CD14-positive monocyte (primary cell): ENCODE results near the gene SMAGP. TPM values are rescaled to one million over a fixed set of nuclear protein-coding genes. Genes with fewer than 3 reads are reported as not detected.

Source experiments
- DNase-seq, 3 donors: peaks; one replicate each; pipeline ENCODE4 v3.0.0-alpha.2; 2011 to 2022
- H2AFZ ChIP-seq: 2 replicates; pipeline ENCODE4 v1.6.0; 2012; ENCODE audit warnings: mild to moderate bottlenecking, low read depth, low read length, inconsistent platforms; ENCODE audit not compliant: insufficient read depth, poor library complexity, severe bottlenecking
- H3K27ac ChIP-seq, 2 donors: 1 replicate in 1 of 2; 2 replicates in 1 of 2; pipeline ENCODE4 v1.5.1; 2012 to 2013; ENCODE audit warnings: low read length in 2 of 2, control low read depth in 1 of 2, inconsistent platforms in 1 of 2, low read depth in 1 of 2, mild to moderate bottlenecking in 1 of 2
- H3K27me3 ChIP-seq, 2 donors: one replicate each; pipeline versions ENCODE4 v1.6.0 to v1.6.1; 2011 to 2013; ENCODE audit warnings: low read length in 2 of 2; ENCODE audit not compliant: control insufficient read depth in 2 of 2, insufficient read depth in 2 of 2
- H3K36me3 ChIP-seq, 2 donors: replicated peaks in 1 of 2; 1 replicate in 1 of 2; 2 replicates in 1 of 2; pipeline versions ENCODE4 v1.5.1 to v1.6.1; 2012 to 2013; ENCODE audit warnings: low read length in 2 of 2, control low read depth in 1 of 2, inconsistent platforms in 1 of 2, mild to moderate bottlenecking in 1 of 2; ENCODE audit not compliant: insufficient read depth in 2 of 2, control insufficient read depth in 1 of 2
- H3K4me1 ChIP-seq, 2 donors: 1 replicate in 1 of 2; 2 replicates in 1 of 2; pipeline versions ENCODE4 v1.5.1 to v1.6.1; 2012 to 2013; ENCODE audit warnings: low read length in 2 of 2, control low read depth in 1 of 2, inconsistent platforms in 1 of 2, mild to moderate bottlenecking in 1 of 2, moderate library complexity in 1 of 2; ENCODE audit not compliant: insufficient read depth in 2 of 2, control insufficient read depth in 1 of 2
- H3K4me2 ChIP-seq: replicated peaks from 2 replicates; pipeline ENCODE3; 2012; ENCODE audit warnings: low read length, moderate library complexity, mild to moderate bottlenecking; ENCODE audit not compliant: poor library complexity, severe bottlenecking; ENCODE audit errors: extremely low read depth
- H3K4me3 ChIP-seq, 3 experiments: fragments of 200-600 bp in 1 of 3; sonication (generic) in 1 of 3; replicated peaks in 1 of 3; 1 replicate in 2 of 3; 2 replicates in 1 of 3; pipeline ENCODE4 v1.5.1; 2011 to 2013; ENCODE audit warnings: low read length in 3 of 3, mild to moderate bottlenecking in 3 of 3, control low read depth in 2 of 3, low read depth in 2 of 3, inconsistent platforms in 1 of 3, moderate library complexity in 1 of 3
- H3K79me2 ChIP-seq: 2 replicates; pipeline ENCODE4 v1.6.0; 2012; ENCODE audit warnings: mild to moderate bottlenecking, control low read depth, inconsistent platforms, low read length, moderate library complexity; ENCODE audit not compliant: insufficient read depth
- H3K9ac ChIP-seq: 2 replicates; pipeline ENCODE4 v1.6.0; 2017; ENCODE audit warnings: low read length, mild to moderate bottlenecking; ENCODE audit not compliant: insufficient read depth, poor library complexity, severe bottlenecking
- H3K9me3 ChIP-seq, 2 donors: replicated peaks in 1 of 2; 1 replicate in 1 of 2; 2 replicates in 1 of 2; pipeline versions ENCODE4 v1.5.1 to v1.6.1; 2012 to 2013; ENCODE audit warnings: low read length in 2 of 2, control low read depth in 1 of 2; ENCODE audit not compliant: control insufficient read depth in 1 of 2, insufficient read depth in 1 of 2
- H4K20me1 ChIP-seq: 2 replicates; pipeline ENCODE4 v1.6.0; 2012; ENCODE audit warnings: mild to moderate bottlenecking, low read length, control low read depth, moderate library complexity; ENCODE audit not compliant: insufficient read depth
- H3K27ac Mint-ChIP-seq, 7 donors: one replicate each; pipeline ENCODE4 v1.8.0; 2020; ENCODE audit warnings: mild to moderate bottlenecking in 7 of 7, mixed read lengths in 7 of 7, moderate library complexity in 6 of 7, inconsistent platforms in 2 of 7
- H3K27me3 Mint-ChIP-seq, 3 donors: one replicate each; pipeline ENCODE4 v1.8.0; 2021 to 2022; ENCODE audit warnings: low read depth in 3 of 3, mild to moderate bottlenecking in 3 of 3, mixed read lengths in 3 of 3, moderate library complexity in 3 of 3, inconsistent platforms in 1 of 3
- H3K36me3 Mint-ChIP-seq, 2 donors: one replicate each; pipeline ENCODE4 v1.8.0; 2020; ENCODE audit warnings: mixed read lengths in 2 of 2, inconsistent platforms in 1 of 2, mild to moderate bottlenecking in 1 of 2
- H3K4me1 Mint-ChIP-seq: one replicate; pipeline ENCODE4 v1.8.0; 2020; ENCODE audit warnings: mild to moderate bottlenecking, mixed read lengths
- H3K4me3 Mint-ChIP-seq, 2 donors: one replicate each; pipeline ENCODE4 v1.8.0; 2020; ENCODE audit warnings: mild to moderate bottlenecking in 2 of 2, mixed read lengths in 2 of 2, moderate library complexity in 1 of 2
- H3K9me3 Mint-ChIP-seq, 7 donors: one replicate each; pipeline ENCODE4 v1.8.0; 2020 to 2022; ENCODE audit warnings: mixed read lengths in 7 of 7, mild to moderate bottlenecking in 6 of 7, moderate library complexity in 6 of 7, inconsistent platforms in 2 of 7
- CTCF ChIP-seq: fragments of 200-600 bp; IDR thresholded peaks from one replicate; pipeline ENCODE4 v1.8.0; 2022; ENCODE audit warnings: antibody characterized with exemption, mild to moderate bottlenecking
- WGBS: methylation state at CpG from one replicate; pipeline ENCODE4 v1.1.5; 2013; ENCODE audit warnings: missing lambda C conversion rate; ENCODE audit not compliant: insufficient coverage; 5-methylcytosine and 5-hydroxymethylcytosine counted together
- intact Hi-C, 2 donors: fragments of 100-400 bp; cut with micrococcal nuclease; formaldehyde crosslinking; loops; one replicate each; pipeline versions ENCODE4 v1.15.0 to v1.15.1; 2023
- polyA plus RNA-seq, 3 donors: library from polyadenylated mRNA; depleted of rRNA in 1 of 3; unstranded in 2 of 3; stranded (reverse) in 1 of 3; fragments of 300-500 nt in 2 of 3; fragments of >200 nt in 1 of 3; fragmentation: Illumina TruSeq in 2 of 3; gene quantifications; 1 replicate in 2 of 3; 2 replicates in 1 of 3; pipeline ENCODE4 v1.2.3, GENCODE V29; 2012 to 2021

The SMAGP gene
- polyA plus RNA-seq, 3 donors, result 2.6 to 6.6 (median 3.0) TPM

- H4K20me1 ChIP-seq, result no peaks in the 10 kb centered on the region
- no peaks in the 10 kb centered on the region for H3K36me3 ChIP-seq
- intact Hi-C loops, result no loop called here
- Mint-ChIP-seq H3K9me3 (no peaks in the 10 kb centered on the region), H3K4me1 (peaks cover 17% of the 10 kb centered on the region), H3K4me3 (no peak overlapping the region), H3K27ac (no peak overlapping the region), H3K36me3 (peaks cover 1 to 4% of the 10 kb centered on the region in 2 donors), H3K27me3 (peaks cover 0 to 1% (median 0%) of the 10 kb centered on the region in 3 donors)
- no peak overlapping the region for H3K4me3 ChIP-seq
- H3K9ac ChIP-seq, result no peak overlapping the region
- no peak for TF ChIP-seq CTCF
- 97% methylated on average over 7 of the region's 9 CpGs for WGBS
- H3K79me2 ChIP-seq, result no peaks in the 10 kb centered on the region
- H3K27me3 ChIP-seq, result no peaks in the 10 kb centered on the region
- peaks cover 14 to 16% of the 10 kb centered on the region in 2 donors for H3K4me1 ChIP-seq
- H2AFZ ChIP-seq, result no peak overlapping the region
- H3K27ac ChIP-seq, result no peak overlapping the region
- H3K9me3 ChIP-seq, result no peaks in the 10 kb centered on the region
- no peak overlapping the region for H3K4me2 ChIP-seq
- no peak for DNase-seq
Measured at GRCh38 chr12:51196547-51196946, 73.7 kb downstream of the SMAGP start.

- H3K4me3 Mint-ChIP-seq, result no peak overlapping the region
- 100% methylated on average over 5 of the region's 7 CpGs for WGBS
Measured at GRCh38 chr12:51195841-51196240, 74.4 kb downstream of the SMAGP start.

More at GRCh38 chr12:51195841-51196240, 74.4 kb downstream of the SMAGP start:
- H3K36me3 Mint-ChIP-seq, result peaks cover 1 to 4% of the 10 kb centered on the region in 2 donors
- Histone ChIP-seq H3K4me2 (no peak overlapping the region), H3K79me2 (no peaks in the 10 kb centered on the region), H4K20me1 (no peaks in the 10 kb centered on the region), H3K9ac (no peak overlapping the region), H2AFZ (no peak overlapping the region), H3K4me3 (no peak overlapping the region), H3K27me3 (no peaks in the 10 kb centered on the region), H3K36me3 (no peaks in the 10 kb centered on the region), H3K27ac (no peak overlapping the region), H3K4me1 (peaks cover 14 to 16% of the 10 kb centered on the region in 2 donors), H3K9me3 (no peaks in the 10 kb centered on the region)
- TF ChIP-seq CTCF, result no peak
- intact Hi-C loops, result no loop called here
- H3K27me3 Mint-ChIP-seq, result peaks cover 0 to 1% (median 0%) of the 10 kb centered on the region in 3 donors
- peaks cover 17% of the 10 kb centered on the region for H3K4me1 Mint-ChIP-seq
- no peak for DNase-seq
- H3K9me3 Mint-ChIP-seq, result no peaks in the 10 kb centered on the region
- H3K27ac Mint-ChIP-seq, result no peak overlapping the region

Other genes starting within 250 kb of the SMAGP start
- gene SLC11A2, start 244.0 kb downstream of the SMAGP start, polyA plus RNA-seq, result 10 to 100 TPM; 11.7 to 69.0 (median 14.9) TPM
- 10 to 100 TPM; 13.2 to 95.6 (median 16.8) TPM for gene LETMD1, start 222.1 kb downstream of the SMAGP start, polyA plus RNA-seq
- 1 to 10 TPM; 1.7 to 8.0 (median 2.6) TPM for gene CSRNP2, start 186.8 kb downstream of the SMAGP start, polyA plus RNA-seq
- gene TFCP2, start 97.3 kb downstream of the SMAGP start, polyA plus RNA-seq, result 10 to 100 TPM in 2 of 3 donors, 1 to 10 TPM in 1; 7.1 to 25.4 (median 14.2) TPM
- 1 to 10 TPM in 1 of 3 donors, under 1 TPM in 1, not detected in 1; 0.65 to 5.2 TPM for gene POU6F1, start 52.4 kb downstream of the SMAGP start, polyA plus RNA-seq
- gene DAZAP2, start 31.6 kb downstream of the SMAGP start, polyA plus RNA-seq, result 1,000 to 10,000 TPM in 2 of 3 donors, 100 to 1,000 TPM in 1; 975 to 2,004 (median 1,697) TPM
- 100 to 1,000 TPM; 120 to 376 (median 196) TPM for gene BIN2, start 53.8 kb upstream of the SMAGP start, polyA plus RNA-seq
- gene CELA1, start 76.3 kb upstream of the SMAGP start, polyA plus RNA-seq, result 1 to 10 TPM in 1 of 3 donors, under 1 TPM in 1, not detected in 1; 0.67 to 3.0 TPM
- gene GALNT6, start 121.0 kb upstream of the SMAGP start, polyA plus RNA-seq, result 10 to 100 TPM in 2 of 3 donors, 1 to 10 TPM in 1; 3.2 to 12.9 (median 10.4) TPM
- gene SLC4A8, start 154.4 kb upstream of the SMAGP start, polyA plus RNA-seq, result 1 to 10 TPM; 1.9 to 5.4 (median 2.3) TPM